ENCODE results near the gene FAR2. TPM values are rescaled to one million over a fixed set of nuclear protein-coding genes. Genes with fewer than 3 reads are reported as not detected.

The FAR2 gene
- total RNA-seq, 1 experiment from 2014 or later = 22.1 TPM

GRCh38 chr12:29322157-29322556 lies 173.1 kb downstream of the FAR2 start:
- Histone ChIP-seq H2BK5ac (ENCODE audit: insufficient read length, low read length) (no peak overlapping the region), H4K8ac (replicated peaks; ENCODE audit: insufficient read length, low read depth, low read length) (no peak overlapping the region), H4K91ac (ENCODE audit: insufficient read length, low read depth, low read length) (no peak overlapping the region), H2BK120ac (ENCODE audit: low read depth, low read length, poor library complexity, severe bottlenecking) (no peak overlapping the region), H3K56ac (ENCODE audit: insufficient read length, low read depth, low read length) (no peak overlapping the region), H2BK12ac (ENCODE audit: insufficient read length, low read depth, low read length) (no peak overlapping the region), H2AFZ (ENCODE audit: low read length) (no peak overlapping the region), H3K18ac (ENCODE audit: insufficient read length, low read depth, low read length) (no peak overlapping the region), H3K27me3 (ENCODE audit: insufficient read depth, low read length) (no peaks in the 10 kb centered on the region), H3K23ac (ENCODE audit: insufficient read length, low read depth, low read length) (no peak overlapping the region), H3K27ac (ENCODE audit: insufficient read length, low read depth, low read length) (no peak overlapping the region), H3K4me2 (ENCODE audit: insufficient read depth, insufficient read length, low read length) (no peak overlapping the region), H2AK5ac (ENCODE audit: insufficient read length, low read length) (no peak overlapping the region), H4K5ac (ENCODE audit: insufficient read length, low read depth, low read length) (no peak overlapping the region), H2BK15ac (ENCODE audit: low read depth, low read length) (no peak overlapping the region), H4K20me1 (ENCODE audit: control insufficient read depth, insufficient read depth, insufficient read length) (no peaks in the 10 kb centered on the region), H3K23me2 (ENCODE audit: insufficient read length, low read depth, low read length, poor library complexity, severe bottlenecking) (no peaks in the 10 kb centered on the region), H3K9ac (ENCODE audit: extremely low read depth, insufficient read length, low read length) (no peak overlapping the region), H3T11ph (ENCODE audit: low read length) (no peak overlapping the region), H3K4ac (ENCODE audit: low read depth, low read length) (no peak overlapping the region), H3K79me1 (ENCODE audit: insufficient read depth, low read depth, low read length, poor library complexity, severe bottlenecking) (no peaks in the 10 kb centered on the region), H3K4me1 (ENCODE audit: insufficient read depth, low read length) (peaks cover 2% of the 10 kb centered on the region; the same call in 1 of the 2 replicates), H3K9me3 (ENCODE audit: control insufficient read depth, low read depth, low read length) (peaks cover 12% of the 10 kb centered on the region), H2BK20ac (ENCODE audit: low read depth, low read length, poor library complexity, severe bottlenecking) (no peak overlapping the region), H3K14ac (ENCODE audit: insufficient read depth, low read length) (no peak overlapping the region), H3K79me2 (ENCODE audit: insufficient read depth, low read length) (no peaks in the 10 kb centered on the region)
- H3K4me3 Mint-ChIP-seq = no peak overlapping the region
- peaks cover 1 to 2% of the 10 kb centered on the region in 2 experiments; a peak in 2 of 4 replicates for H3K4me1 Mint-ChIP-seq
- peaks cover 42 to 52% (median 43%) of the 10 kb centered on the region in 3 experiments for H3K36me3 Mint-ChIP-seq (ENCODE audit: insufficient read depth in 1 of 3, low read depth in 3 of 3)
- TF ChIP-seq, protein P1, sequence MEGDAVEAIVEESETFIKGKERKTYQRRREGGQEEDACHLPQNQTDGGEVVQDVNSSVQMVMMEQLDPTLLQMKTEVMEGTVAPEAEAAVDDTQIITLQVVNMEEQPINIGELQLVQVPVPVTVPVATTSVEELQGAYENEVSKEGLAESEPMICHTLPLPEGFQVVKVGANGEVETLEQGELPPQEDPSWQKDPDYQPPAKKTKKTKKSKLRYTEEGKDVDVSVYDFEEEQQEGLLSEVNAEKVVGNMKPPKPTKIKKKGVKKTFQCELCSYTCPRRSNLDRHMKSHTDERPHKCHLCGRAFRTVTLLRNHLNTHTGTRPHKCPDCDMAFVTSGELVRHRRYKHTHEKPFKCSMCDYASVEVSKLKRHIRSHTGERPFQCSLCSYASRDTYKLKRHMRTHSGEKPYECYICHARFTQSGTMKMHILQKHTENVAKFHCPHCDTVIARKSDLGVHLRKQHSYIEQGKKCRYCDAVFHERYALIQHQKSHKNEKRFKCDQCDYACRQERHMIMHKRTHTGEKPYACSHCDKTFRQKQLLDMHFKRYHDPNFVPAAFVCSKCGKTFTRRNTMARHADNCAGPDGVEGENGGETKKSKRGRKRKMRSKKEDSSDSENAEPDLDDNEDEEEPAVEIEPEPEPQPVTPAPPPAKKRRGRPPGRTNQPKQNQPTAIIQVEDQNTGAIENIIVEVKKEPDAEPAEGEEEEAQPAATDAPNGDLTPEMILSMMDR (conservative IDR thresholded peaks at IDR 0.05) = no peak
- no peak overlapping the region for H3K27ac Mint-ChIP-seq
- peaks cover 43 to 44% of the 10 kb centered on the region in 2 experiments for H3K9me3 Mint-ChIP-seq
- WGBS (ENCODE audit: extremely low coverage, insufficient read length, low lambda C conversion rate) = no CpG with 5 or more reads among the region's 3 CpGs
- no peak for DNase-seq
- no peaks in the 10 kb centered on the region for H3K27me3 Mint-ChIP-seq (ENCODE audit: low read depth)
